Activated CD4-positive, alpha-beta T cell treated with anti-CD3 and anti-CD28 coated beads, Interleukin-2, amount 10 ng/mL, durations not matched to agents 7 days and 5 days (primary cell): ENCODE measurements around the gene IGSF22. TPM values are rescaled to one million over a fixed set of nuclear protein-coding genes. Genes with fewer than 3 reads are reported as not detected.

Experiments used
- CTCF ChIA-PET: fragments of 350-600 bp; sonication (Branson Sonifier 250); formaldehyde crosslinking; loops from one replicate; lab custom pipeline; 2021; ENCODE audit warnings: antibody characterized with exemption; lab: Charles Lee
- POLR2A ChIA-PET: fragments of 350-600 bp; sonication (Branson Sonifier 250); formaldehyde crosslinking; loops from one replicate; lab custom pipeline; 2021; ENCODE audit warnings: antibody characterized with exemption; lab: Charles Lee
- DNase-seq: peaks from one replicate; pipeline ENCODE4 v3.0.0-alpha.2; 2020
- H3K27ac Mint-ChIP-seq: one replicate; pipeline ENCODE4 v1.8.0; 2021; ENCODE audit warnings: mild to moderate bottlenecking, moderate library complexity, mixed read lengths
- H3K27me3 Mint-ChIP-seq: one replicate; pipeline ENCODE4 v1.8.0; 2021; ENCODE audit warnings: mixed read lengths
- H3K36me3 Mint-ChIP-seq: one replicate; pipeline ENCODE4 v1.8.0; 2021; ENCODE audit warnings: low read depth, mixed read lengths
- H3K4me1 Mint-ChIP-seq: one replicate; pipeline ENCODE4 v1.8.0; 2021; ENCODE audit warnings: mixed read lengths
- H3K4me3 Mint-ChIP-seq: one replicate; pipeline ENCODE4 v1.8.0; 2021; ENCODE audit warnings: mild to moderate bottlenecking, moderate library complexity, mixed read lengths
- H3K9me3 Mint-ChIP-seq: one replicate; pipeline ENCODE4 v1.8.0; 2021; ENCODE audit warnings: mixed read lengths
- total RNA-seq, 2 experiments: library from RNA; stranded (reverse); gene quantifications; one replicate each; pipeline ENCODE4 v1.2.3, GENCODE V29; 2021

Gene IGSF22
- under 1 TPM in 1 of 2 experiments, not detected in 1; 0.05 TPM for total RNA-seq

GRCh38 chr11:18726040-18726439, at the start of gene IGSF22:
Gene IGSF22, minus strand, starts transcription at chr11:18726188. Its CDS starts 1,952 bp downstream, at chr11:18724236.
- Mint-ChIP-seq H3K4me1 (peaks cover 6% of the 10 kb centered on the region), H3K36me3 (no peaks in the 10 kb centered on the region), H3K27ac (no peak within 1 kb of the TSS), H3K27me3 (peaks cover 5% of the 10 kb centered on the region), H3K4me3 (no peak within 1 kb of the TSS), H3K9me3 (no peaks in the 10 kb centered on the region)
- CTCF ChIA-PET = interaction anchor here (1.0 to 1.2 kb wide), 2 partner anchors 20 to 49 kb away, joined by 3 read pairs; no protein-coding TSS in a partner anchor
- POLR2A ChIA-PET = no interaction called here
- no peak for DNase-seq

- Mint-ChIP-seq H3K9me3 (peaks cover 9% of the 10 kb centered on the region), H3K27ac (no peak overlapping the region), H3K4me3 (no peak overlapping the region), H3K4me1 (peaks cover 16% of the 10 kb centered on the region), H3K27me3 (no peaks in the 10 kb centered on the region), H3K36me3 (peaks cover 7% of the 10 kb centered on the region)
- ChIA-PET POLR2A (no interaction called here), CTCF (interaction anchor here (0.8 to 2.8 kb wide), 5 partner anchors 9 to 90 kb away, joined by 3 to 17 read pairs (median 4); no protein-coding TSS in a partner anchor)
- no peak for DNase-seq
Observed at GRCh38 chr11:18774801-18775200, 48.8 kb upstream of the IGSF22 start.

GRCh38 chr11:18773681-18774080, 47.7 kb upstream of the IGSF22 start:
- H3K36me3 Mint-ChIP-seq = peaks cover 6% of the 10 kb centered on the region
- peaks cover 6% of the 10 kb centered on the region for H3K9me3 Mint-ChIP-seq
- H3K27ac Mint-ChIP-seq = no peak overlapping the region
- no peaks in the 10 kb centered on the region for H3K27me3 Mint-ChIP-seq
- DNase-seq = no peak
- CTCF ChIA-PET = interaction anchor here (2.8 kb wide), 1 partner anchor 8 kb away, joined by 17 read pairs; no protein-coding TSS in a partner anchor
- POLR2A ChIA-PET = no interaction called here
- H3K4me1 Mint-ChIP-seq = peaks cover 19% of the 10 kb centered on the region
- H3K4me3 Mint-ChIP-seq = no peak overlapping the region

GRCh38 chr11:18773104-18773503, 47.1 kb upstream of the IGSF22 start:
- DNase-seq = no peak
- peaks cover 2% of the 10 kb centered on the region for H3K36me3 Mint-ChIP-seq
- CTCF ChIA-PET = interaction anchor here (0.6 to 2.8 kb wide), 2 partner anchors 8 to 12 kb away, joined by 3 to 17 read pairs; no protein-coding TSS in a partner anchor
- H3K4me3 Mint-ChIP-seq = no peak overlapping the region
- POLR2A ChIA-PET = no interaction called here
- peaks cover 17% of the 10 kb centered on the region for H3K4me1 Mint-ChIP-seq
- no peak overlapping the region for H3K27ac Mint-ChIP-seq
- H3K27me3 Mint-ChIP-seq = no peaks in the 10 kb centered on the region
- H3K9me3 Mint-ChIP-seq = peaks cover 2% of the 10 kb centered on the region

- Mint-ChIP-seq H3K36me3 (no peaks in the 10 kb centered on the region), H3K27ac (no peak overlapping the region), H3K27me3 (no peaks in the 10 kb centered on the region), H3K4me3 (no peak overlapping the region), H3K9me3 (no peaks in the 10 kb centered on the region), H3K4me1 (peaks cover 15% of the 10 kb centered on the region)
- POLR2A ChIA-PET = no interaction called here
- no peak for DNase-seq
- CTCF ChIA-PET = interaction anchor here (2.6 kb wide), 1 partner anchor 7 kb away, joined by 6 read pairs; no protein-coding TSS in a partner anchor
Observed at GRCh38 chr11:18772211-18772610, 46.2 kb upstream of the IGSF22 start.

GRCh38 chr11:18771266-18772035, 45.5 kb upstream of the IGSF22 start:
- no peaks in the 10 kb centered on the region for H3K36me3 Mint-ChIP-seq
- no peaks in the 10 kb centered on the region for H3K9me3 Mint-ChIP-seq
- no peak overlapping the region for H3K4me3 Mint-ChIP-seq
- no peak for DNase-seq
- CTCF ChIA-PET = interaction anchor here (2.6 kb wide), 1 partner anchor 8 kb away, joined by 6 read pairs; no protein-coding TSS in a partner anchor
- no peak overlapping the region for H3K27ac Mint-ChIP-seq
- POLR2A ChIA-PET = no interaction called here
- H3K27me3 Mint-ChIP-seq = no peaks in the 10 kb centered on the region
- peaks cover 15% of the 10 kb centered on the region for H3K4me1 Mint-ChIP-seq

GRCh38 chr11:18770479-18771125, 44.6 kb upstream of the IGSF22 start:
- CTCF ChIA-PET = interaction anchor here (2.6 kb wide), 1 partner anchor 9 kb away, joined by 6 read pairs; no protein-coding TSS in a partner anchor
- H3K4me1 Mint-ChIP-seq = peaks cover 15% of the 10 kb centered on the region
- no peaks in the 10 kb centered on the region for H3K9me3 Mint-ChIP-seq
- DNase-seq = no peak
- no peak overlapping the region for H3K27ac Mint-ChIP-seq
- POLR2A ChIA-PET = no interaction called here
- no peak overlapping the region for H3K4me3 Mint-ChIP-seq
- H3K27me3 Mint-ChIP-seq = peaks cover 4% of the 10 kb centered on the region
- no peaks in the 10 kb centered on the region for H3K36me3 Mint-ChIP-seq

GRCh38 chr11:18769802-18770456, 43.9 kb upstream of the IGSF22 start:
- no peaks in the 10 kb centered on the region for H3K9me3 Mint-ChIP-seq
- ChIA-PET POLR2A (no interaction called here), CTCF (interaction anchor here (1.4 to 2.6 kb wide), 3 partner anchors 10 to 30 kb away, joined by 6 to 7 read pairs (median 6); no protein-coding TSS in a partner anchor)
- no peak overlapping the region for H3K4me3 Mint-ChIP-seq
- peaks cover 15% of the 10 kb centered on the region for H3K4me1 Mint-ChIP-seq
- H3K27ac Mint-ChIP-seq = no peak overlapping the region
- H3K36me3 Mint-ChIP-seq = no peaks in the 10 kb centered on the region
- H3K27me3 Mint-ChIP-seq = peaks cover 5% of the 10 kb centered on the region
- no peak for DNase-seq

GRCh38 chr11:18768978-18769377, 43.0 kb upstream of the IGSF22 start:
- Mint-ChIP-seq H3K36me3 (no peaks in the 10 kb centered on the region), H3K4me3 (no peak overlapping the region), H3K9me3 (no peaks in the 10 kb centered on the region), H3K27me3 (peaks cover 5% of the 10 kb centered on the region), H3K4me1 (peaks cover 18% of the 10 kb centered on the region), H3K27ac (no peak overlapping the region)
- CTCF ChIA-PET = interaction anchor here (1.2 to 2.2 kb wide), 7 partner anchors 10 to 663 kb away, joined by 3 to 10 read pairs (median 6); partner anchors contain the start of gene SAAL1
- POLR2A ChIA-PET = no interaction called here
- DNase-seq = no peak

GRCh38 chr11:18768472-18768901, 42.5 kb upstream of the IGSF22 start:
- ChIA-PET CTCF (interaction anchor here (1.0 to 2.2 kb wide), 8 partner anchors 11 to 662 kb away, joined by 3 to 10 read pairs (median 6); partner anchors contain the start of gene SAAL1), POLR2A (no interaction called here)
- no peaks in the 10 kb centered on the region for H3K36me3 Mint-ChIP-seq
- H3K27ac Mint-ChIP-seq = no peak overlapping the region
- peaks cover 20% of the 10 kb centered on the region for H3K4me1 Mint-ChIP-seq
- DNase-seq = no peak
- no peak overlapping the region for H3K4me3 Mint-ChIP-seq
- H3K9me3 Mint-ChIP-seq = no peaks in the 10 kb centered on the region
- peaks cover 5% of the 10 kb centered on the region for H3K27me3 Mint-ChIP-seq

GRCh38 chr11:18766015-18766414, 40.0 kb upstream of the IGSF22 start:
- POLR2A ChIA-PET = no interaction called here
- CTCF ChIA-PET = interaction anchor here (2.8 kb wide), 1 partner anchor 8 kb away, joined by 17 read pairs; no protein-coding TSS in a partner anchor
- no peaks in the 10 kb centered on the region for H3K9me3 Mint-ChIP-seq
- no peaks in the 10 kb centered on the region for H3K36me3 Mint-ChIP-seq
- DNase-seq = no peak
- H3K4me3 Mint-ChIP-seq = no peak overlapping the region
- peaks cover 20% of the 10 kb centered on the region for H3K4me1 Mint-ChIP-seq
- peaks cover 5% of the 10 kb centered on the region for H3K27me3 Mint-ChIP-seq
- no peak overlapping the region for H3K27ac Mint-ChIP-seq

- no peaks in the 10 kb centered on the region for H3K36me3 Mint-ChIP-seq
- H3K4me1 Mint-ChIP-seq = peaks cover 20% of the 10 kb centered on the region
- POLR2A ChIA-PET = no interaction called here
- no peak for DNase-seq
- peaks cover 5% of the 10 kb centered on the region for H3K27me3 Mint-ChIP-seq
- H3K9me3 Mint-ChIP-seq = no peaks in the 10 kb centered on the region
- H3K27ac Mint-ChIP-seq = no peak overlapping the region
- H3K4me3 Mint-ChIP-seq = no peak overlapping the region
- CTCF ChIA-PET = interaction anchor here (1.4 to 2.8 kb wide), 3 partner anchors 9 to 225 kb away, joined by 4 to 17 read pairs (median 4); no protein-coding TSS in a partner anchor
Observed at GRCh38 chr11:18765554-18765953, 39.6 kb upstream of the IGSF22 start.
